Measurements from ENCODE around the gene HAUS8.

The HAUS8 gene

DNA sequence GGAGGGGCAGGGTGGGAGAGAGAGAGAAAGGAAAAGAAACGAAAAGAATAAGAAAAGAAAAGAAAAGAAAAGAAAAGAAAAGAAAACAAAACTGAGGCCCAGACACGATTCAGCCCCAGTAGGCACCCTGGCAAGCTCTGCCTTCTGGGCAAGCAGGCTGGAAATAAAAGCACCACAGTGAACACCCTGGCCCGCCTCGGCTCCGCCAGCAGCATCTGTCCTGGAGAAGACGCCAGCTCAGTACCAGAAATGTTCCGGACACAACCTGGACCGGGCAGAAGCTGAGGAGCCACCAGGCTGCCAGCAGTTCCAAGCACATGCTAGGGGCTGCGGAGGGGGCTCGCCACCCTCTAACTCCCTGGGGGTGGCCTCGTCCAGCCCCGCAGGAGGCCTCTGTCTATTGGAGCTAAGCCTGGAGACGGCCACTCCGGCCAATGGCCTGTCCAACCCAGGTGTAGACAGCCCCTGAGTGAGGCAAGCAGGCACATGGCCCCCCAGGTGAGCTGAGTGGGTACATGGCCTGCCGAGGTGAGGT is 37.2 kb downstream of the HAUS8 start:
- Histone ChIP-seq H3K9me3 (ENCODE audit: control insufficient read depth in 1 of 2, low read length in 2 of 2) (no peaks in the 10 kb centered on the region), H3K4me1 (ENCODE audit: control insufficient read depth in 1 of 2, insufficient read depth in 2 of 2, low read length in 2 of 2) (peaks cover 7 to 9% of the 10 kb centered on the region in 2 donors), H3K9ac (ENCODE audit: low read depth in 1 of 2, low read length in 2 of 2) (no peak overlapping the region), H3K36me3 (ENCODE audit: control insufficient read depth in 1 of 2, insufficient read depth in 2 of 2, low read length in 2 of 2) (no peaks in the 10 kb centered on the region), H3K27ac (ENCODE audit: low read depth, low read length) (no peak overlapping the region), H3K27me3 (ENCODE audit: control insufficient read depth in 1 of 2, insufficient read depth in 2 of 2, low read length in 2 of 2) (no peaks in the 10 kb centered on the region), H3K4me3 (ENCODE audit: low read depth in 1 of 2, low read length in 2 of 2) (no peak overlapping the region)

DNA sequence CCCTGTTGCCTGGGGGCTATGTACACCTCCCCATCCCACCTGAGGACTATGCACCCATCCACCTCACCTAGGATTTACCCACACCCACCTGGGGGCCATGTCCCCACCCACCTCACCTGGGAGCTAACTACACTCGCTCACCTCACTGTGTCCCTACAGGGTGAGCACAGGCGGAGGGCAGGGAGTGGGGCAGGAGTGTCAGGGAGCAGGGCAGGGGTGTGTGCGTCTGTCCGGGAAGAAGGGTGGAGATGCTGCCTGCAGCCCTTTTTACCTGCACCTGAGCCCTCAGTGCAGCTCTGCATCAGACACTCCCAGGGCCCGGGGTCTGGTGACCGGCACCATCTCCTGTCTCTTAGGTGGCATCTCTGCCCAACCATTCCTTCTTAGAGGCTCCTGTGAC is 38.1 kb downstream of the HAUS8 start:
- H3K4me1 ChIP-seq (ENCODE audit: control insufficient read depth in 1 of 2, insufficient read depth in 2 of 2, low read length in 2 of 2), result peaks cover 7 to 9% of the 10 kb centered on the region in 2 donors
- H3K27me3 ChIP-seq (ENCODE audit: control insufficient read depth in 1 of 2, insufficient read depth in 2 of 2, low read length in 2 of 2), result no peaks in the 10 kb centered on the region
- no peak overlapping the region for H3K9ac ChIP-seq (ENCODE audit: low read depth in 1 of 2, low read length in 2 of 2)
- H3K9me3 ChIP-seq (ENCODE audit: control insufficient read depth in 1 of 2, low read length in 2 of 2), result no peaks in the 10 kb centered on the region
- H3K36me3 ChIP-seq (ENCODE audit: control insufficient read depth in 1 of 2, insufficient read depth in 2 of 2, low read length in 2 of 2), result no peaks in the 10 kb centered on the region
- no peak overlapping the region for H3K4me3 ChIP-seq (ENCODE audit: low read depth in 1 of 2, low read length in 2 of 2)
- no peak overlapping the region for H3K27ac ChIP-seq (ENCODE audit: low read depth, low read length)

DNA sequence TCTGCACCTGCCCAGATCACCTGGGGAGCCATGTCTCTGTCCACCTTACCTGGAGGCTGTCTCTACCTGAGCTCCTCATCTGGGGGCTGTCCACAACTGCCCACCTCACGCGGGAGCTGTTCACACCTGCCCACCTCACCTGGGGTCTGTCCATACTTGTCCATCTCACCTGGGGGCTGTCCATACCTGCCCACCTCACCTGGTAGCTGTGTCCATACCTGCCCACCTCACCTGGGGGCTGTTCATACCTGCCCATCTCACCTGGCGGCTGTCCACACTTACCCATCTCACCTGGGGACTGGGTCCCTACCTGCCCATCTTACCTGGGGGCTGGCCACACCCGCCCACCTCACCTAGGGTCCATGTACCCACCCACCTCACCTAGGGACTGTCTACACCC is 38.6 kb downstream of the HAUS8 start:
- Histone ChIP-seq H3K27me3 (ENCODE audit: control insufficient read depth in 1 of 2, insufficient read depth in 2 of 2, low read length in 2 of 2) (no peaks in the 10 kb centered on the region), H3K36me3 (ENCODE audit: control insufficient read depth in 1 of 2, insufficient read depth in 2 of 2, low read length in 2 of 2) (no peaks in the 10 kb centered on the region), H3K4me3 (ENCODE audit: low read depth in 1 of 2, low read length in 2 of 2) (no peak overlapping the region), H3K9me3 (ENCODE audit: control insufficient read depth in 1 of 2, low read length in 2 of 2) (no peaks in the 10 kb centered on the region), H3K9ac (ENCODE audit: low read depth in 1 of 2, low read length in 2 of 2) (no peak overlapping the region), H3K4me1 (ENCODE audit: control insufficient read depth in 1 of 2, insufficient read depth in 2 of 2, low read length in 2 of 2) (peaks cover 2 to 3% of the 10 kb centered on the region in 2 donors), H3K27ac (ENCODE audit: low read depth, low read length) (no peak overlapping the region)

DNA sequence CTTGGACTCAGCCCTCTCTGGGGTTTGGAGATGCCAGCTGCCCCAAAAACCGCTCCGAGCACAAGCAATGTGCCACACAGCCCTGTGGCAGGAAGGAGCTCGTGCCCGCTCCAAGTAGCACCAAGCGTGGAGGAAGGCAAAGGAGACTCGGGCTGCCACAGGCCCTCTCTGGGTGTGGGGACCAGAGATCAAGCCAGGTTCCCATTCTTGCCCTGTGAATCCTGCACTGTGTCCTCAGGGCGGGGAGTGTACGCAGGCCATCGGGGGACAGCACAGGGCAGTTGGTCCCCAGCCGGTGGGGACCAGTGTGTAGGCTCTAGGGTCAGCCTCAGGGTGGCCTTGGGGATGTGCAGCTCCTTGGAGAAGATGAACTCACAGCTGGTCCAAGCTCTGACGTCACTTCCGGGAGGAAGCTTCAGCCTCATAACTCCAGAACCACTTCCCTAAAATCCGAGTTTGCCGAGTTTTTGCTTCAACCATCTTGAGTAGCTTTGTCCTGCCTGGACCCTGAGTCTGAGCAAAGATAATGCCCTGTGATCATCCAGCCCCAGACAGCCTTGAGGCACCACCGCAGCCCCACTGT is 39.3 kb downstream of the HAUS8 start:
- Histone ChIP-seq H3K4me1 (ENCODE audit: control insufficient read depth in 1 of 2, insufficient read depth in 2 of 2, low read length in 2 of 2) (no peaks in the 10 kb centered on the region), H3K36me3 (ENCODE audit: control insufficient read depth in 1 of 2, insufficient read depth in 2 of 2, low read length in 2 of 2) (no peaks in the 10 kb centered on the region), H3K27me3 (ENCODE audit: control insufficient read depth in 1 of 2, insufficient read depth in 2 of 2, low read length in 2 of 2) (no peaks in the 10 kb centered on the region), H3K4me3 (ENCODE audit: low read depth in 1 of 2, low read length in 2 of 2) (no peak overlapping the region), H3K27ac (ENCODE audit: low read depth, low read length) (no peak overlapping the region), H3K9ac (ENCODE audit: low read depth in 1 of 2, low read length in 2 of 2) (no peak overlapping the region), H3K9me3 (ENCODE audit: control insufficient read depth in 1 of 2, low read length in 2 of 2) (no peaks in the 10 kb centered on the region)

DNA sequence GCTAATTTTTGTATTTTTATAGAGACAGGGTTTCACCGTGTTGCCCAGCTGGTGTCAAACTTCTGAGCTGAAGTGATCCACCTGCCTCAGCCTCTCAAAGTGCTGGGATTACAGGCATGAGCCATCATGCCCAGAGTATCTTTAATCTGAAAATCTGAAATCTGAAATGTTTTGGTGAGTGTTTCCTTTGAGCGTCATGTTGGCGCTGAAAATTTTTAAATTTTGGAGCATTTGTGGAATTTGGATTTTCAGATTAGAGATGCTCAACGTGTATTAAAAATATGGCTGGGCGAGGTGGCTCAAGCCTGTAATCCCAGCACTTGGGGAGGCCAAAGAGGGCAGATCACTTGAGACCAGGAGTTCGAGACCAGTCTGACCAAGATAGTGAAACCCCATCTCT is 43.5 kb downstream of the HAUS8 start:
- no peak overlapping the region for H3K4me3 ChIP-seq (ENCODE audit: low read depth in 1 of 2, low read length in 2 of 2)
- no peaks in the 10 kb centered on the region for H3K36me3 ChIP-seq (ENCODE audit: control insufficient read depth in 1 of 2, insufficient read depth in 2 of 2, low read length in 2 of 2)
- H3K9ac ChIP-seq (ENCODE audit: low read depth in 1 of 2, low read length in 2 of 2), result no peak overlapping the region
- no peak overlapping the region for H3K27ac ChIP-seq (ENCODE audit: low read depth, low read length)
- H3K27me3 ChIP-seq (ENCODE audit: control insufficient read depth in 1 of 2, insufficient read depth in 2 of 2, low read length in 2 of 2), result peaks cover 6 to 16% of the 10 kb centered on the region in 2 donors
- no peaks in the 10 kb centered on the region for H3K4me1 ChIP-seq (ENCODE audit: control insufficient read depth in 1 of 2, insufficient read depth in 2 of 2, low read length in 2 of 2)
- H3K9me3 ChIP-seq (ENCODE audit: control insufficient read depth in 1 of 2, low read length in 2 of 2), result no peaks in the 10 kb centered on the region

- peaks cover 28 to 34% of the 10 kb centered on the region in 2 donors for H3K27me3 ChIP-seq (ENCODE audit: control insufficient read depth in 1 of 2, insufficient read depth in 2 of 2, low read length in 2 of 2)
- H3K36me3 ChIP-seq (ENCODE audit: control insufficient read depth in 1 of 2, insufficient read depth in 2 of 2, low read length in 2 of 2), result no peaks in the 10 kb centered on the region
- H3K27ac ChIP-seq (ENCODE audit: low read depth, low read length), result no peak overlapping the region
These were observed 47.7 kb downstream of the HAUS8 start for GRCh38 chr19:17027535-17027975.

DNA sequence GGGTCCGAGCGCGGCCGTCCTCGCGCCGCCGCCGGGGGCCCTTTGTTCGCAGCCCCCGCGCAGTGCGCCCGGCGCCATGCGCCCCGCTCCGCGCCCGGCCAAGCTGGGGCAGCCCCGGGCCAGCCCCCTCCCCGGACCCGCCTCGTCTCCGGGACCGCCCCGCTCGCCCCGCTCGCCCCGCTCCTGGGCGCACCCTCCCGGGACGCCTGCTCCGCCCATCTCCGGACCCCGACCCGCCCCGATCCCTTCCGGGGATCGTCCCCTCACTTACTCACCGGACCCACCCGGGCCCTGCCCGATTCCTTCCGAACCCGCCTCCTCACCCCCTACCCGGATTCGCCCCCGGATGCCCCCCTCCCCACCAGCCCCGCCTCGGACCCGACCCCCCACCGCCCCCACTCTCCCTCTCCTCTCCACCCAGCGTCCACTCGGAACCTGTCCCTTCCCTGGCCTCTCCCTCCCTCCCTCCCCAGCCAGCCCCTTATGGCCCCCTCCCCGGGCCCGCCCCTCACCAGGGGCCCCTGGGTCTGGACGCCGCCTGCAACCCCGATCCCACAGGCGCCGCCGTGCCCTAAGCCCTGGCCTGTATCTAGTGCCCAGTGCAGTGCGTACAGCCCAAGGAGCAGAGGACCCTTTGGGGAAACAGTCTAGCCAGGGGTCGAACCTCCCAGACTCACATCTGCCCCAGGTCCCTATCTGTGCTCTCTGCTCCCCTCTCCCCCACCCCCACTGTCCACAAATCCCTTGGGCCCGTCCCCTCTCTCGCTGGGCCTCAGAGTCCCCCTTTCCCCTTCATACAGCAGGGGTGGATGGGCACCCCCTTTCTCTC is 48.3 kb downstream of the HAUS8 start, which contains the start of gene CPAMD8:
CPAMD8 (minus strand) TSS at position 105 of the 829 bp plus-strand sequence. CDS start 168 bp downstream, outside the sequence.
- Histone ChIP-seq H3K27ac (ENCODE audit: low read depth, low read length) (no peak within 1 kb of the TSS), H3K9ac (ENCODE audit: low read depth in 1 of 2, low read length in 2 of 2) (no peak within 1 kb of the TSS), H3K36me3 (ENCODE audit: control insufficient read depth in 1 of 2, insufficient read depth in 2 of 2, low read length in 2 of 2) (no peaks in the 10 kb centered on the region), H3K4me3 (ENCODE audit: low read depth in 1 of 2, low read length in 2 of 2) (peak within 1 kb of the TSS in 1 of 2 donors; percentile 32), H3K4me1 (ENCODE audit: control insufficient read depth in 1 of 2, insufficient read depth in 2 of 2, low read length in 2 of 2) (peaks cover 0 to 4% of the 10 kb centered on the region in 2 donors), H3K9me3 (ENCODE audit: control insufficient read depth in 1 of 2, low read length in 2 of 2) (peaks cover 0 to 2% of the 10 kb centered on the region in 2 donors), H3K27me3 (ENCODE audit: control insufficient read depth in 1 of 2, insufficient read depth in 2 of 2, low read length in 2 of 2) (peaks cover 28 to 34% of the 10 kb centered on the region in 2 donors)

More at GRCh38 chr19:17027535-17027975, 47.7 kb downstream of the HAUS8 start:
- H3K9me3 ChIP-seq (ENCODE audit: control insufficient read depth in 1 of 2, low read length in 2 of 2), result peaks cover 0 to 2% of the 10 kb centered on the region in 2 donors
- peaks cover 0 to 4% of the 10 kb centered on the region in 2 donors for H3K4me1 ChIP-seq (ENCODE audit: control insufficient read depth in 1 of 2, insufficient read depth in 2 of 2, low read length in 2 of 2)
- no peak overlapping the region for H3K9ac ChIP-seq (ENCODE audit: low read depth in 1 of 2, low read length in 2 of 2)
- H3K4me3 ChIP-seq (ENCODE audit: low read depth in 1 of 2, low read length in 2 of 2), result no peak overlapping the region

DNA sequence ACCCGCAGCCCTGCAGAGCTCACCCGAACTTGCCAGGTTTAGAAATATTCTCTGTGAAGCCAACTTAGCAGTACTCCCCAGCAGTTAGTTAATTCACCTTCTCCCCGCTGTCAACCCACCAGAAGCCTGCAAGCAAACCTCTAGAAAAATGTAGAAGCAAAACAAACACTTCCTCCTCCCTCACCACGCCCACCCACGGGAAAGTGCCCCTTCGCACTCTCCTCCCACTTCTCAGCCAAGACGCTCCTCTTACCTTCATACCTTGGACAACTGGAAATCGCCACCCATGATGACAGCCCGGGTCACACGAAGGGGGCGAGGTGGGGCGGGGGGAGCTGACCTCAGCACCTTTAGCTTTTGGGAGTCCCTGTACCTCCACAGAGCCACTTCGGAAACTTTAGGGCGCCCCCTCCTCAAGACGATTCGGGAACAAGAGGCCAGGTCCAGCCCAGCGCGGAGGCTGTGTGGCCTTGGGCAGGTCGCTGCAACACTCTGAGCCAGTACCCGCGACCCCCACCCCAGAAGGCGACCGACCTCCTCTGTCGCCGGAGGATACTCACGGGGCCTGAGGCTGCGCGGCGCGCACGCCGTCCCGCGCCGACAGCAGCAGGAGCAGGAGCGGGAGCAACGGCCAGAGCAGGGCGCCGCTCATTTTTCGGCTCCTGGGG is 49.1 kb downstream of the HAUS8 start:
- Histone ChIP-seq H3K27ac (ENCODE audit: low read depth, low read length) (no peak overlapping the region), H3K9me3 (ENCODE audit: control insufficient read depth in 1 of 2, low read length in 2 of 2) (peaks cover 0 to 2% of the 10 kb centered on the region in 2 donors), H3K27me3 (ENCODE audit: control insufficient read depth in 1 of 2, insufficient read depth in 2 of 2, low read length in 2 of 2) (peaks cover 28 to 34% of the 10 kb centered on the region in 2 donors), H3K36me3 (ENCODE audit: control insufficient read depth in 1 of 2, insufficient read depth in 2 of 2, low read length in 2 of 2) (no peaks in the 10 kb centered on the region), H3K9ac (ENCODE audit: low read depth in 1 of 2, low read length in 2 of 2) (no peak overlapping the region), H3K4me3 (ENCODE audit: low read depth in 1 of 2, low read length in 2 of 2) (peak overlapping the region in 1 of 2 donors; percentile 32), H3K4me1 (ENCODE audit: control insufficient read depth in 1 of 2, insufficient read depth in 2 of 2, low read length in 2 of 2) (peaks cover 0 to 4% of the 10 kb centered on the region in 2 donors)

DNA sequence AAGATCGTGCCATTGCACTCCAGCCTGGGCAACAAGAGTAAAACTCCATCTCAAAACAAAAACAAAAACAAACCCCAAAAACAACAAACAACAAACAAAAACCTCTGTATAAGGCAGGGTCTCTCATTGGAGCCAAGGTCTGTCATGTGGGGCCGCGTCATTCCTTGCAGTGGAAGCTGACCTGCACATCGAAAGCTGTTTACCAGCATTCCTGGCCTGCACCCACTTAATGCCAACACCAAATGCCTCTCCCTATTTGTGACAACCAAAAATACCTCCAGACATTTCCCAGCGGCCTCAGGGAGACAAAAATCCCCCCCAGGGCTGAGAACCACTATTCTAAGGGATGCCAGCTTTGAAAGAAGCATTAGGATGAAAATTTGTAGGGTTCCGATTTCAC is 49.9 kb downstream of the HAUS8 start:
- H3K9me3 ChIP-seq (ENCODE audit: control insufficient read depth in 1 of 2, low read length in 2 of 2), result peaks cover 0 to 2% of the 10 kb centered on the region in 2 donors
- H3K4me3 ChIP-seq (ENCODE audit: low read depth in 1 of 2, low read length in 2 of 2), result no peak overlapping the region
- H3K36me3 ChIP-seq (ENCODE audit: control insufficient read depth in 1 of 2, insufficient read depth in 2 of 2, low read length in 2 of 2), result no peaks in the 10 kb centered on the region
- H3K27ac ChIP-seq (ENCODE audit: low read depth, low read length), result no peak overlapping the region
- peaks cover 0 to 4% of the 10 kb centered on the region in 2 donors for H3K4me1 ChIP-seq (ENCODE audit: control insufficient read depth in 1 of 2, insufficient read depth in 2 of 2, low read length in 2 of 2)
- H3K27me3 ChIP-seq (ENCODE audit: control insufficient read depth in 1 of 2, insufficient read depth in 2 of 2, low read length in 2 of 2), result peaks cover 28 to 34% of the 10 kb centered on the region in 2 donors
- H3K9ac ChIP-seq (ENCODE audit: low read depth in 1 of 2, low read length in 2 of 2), result no peak overlapping the region

All from duodenal mucosa (tissue), 2 donors.